Panc1 (cell line): ENCODE data around the gene MANF. TPM values are rescaled to one million over a fixed set of nuclear protein-coding genes. Genes with fewer than 3 reads are reported as not detected.

ENCODE experiments used
- ATAC-seq: fragments of 200-7000 bp; cut with Tn5 transposase; 2 replicates; pipeline ENCODE4 v1.9.1; 2020; ENCODE audit warnings: mild to moderate bottlenecking, moderate library complexity
- BruUV-seq: library from RNA; stranded (reverse); fragments of 400-500 nt; replicated peaks from 2 replicates; lab custom pipeline; 2021; lab: Mats Ljungman, UMichigan
- CTCF ChIA-PET: fragments of 300-600 bp; sonication (Branson Sonifier 250); formaldehyde crosslinking; loops from one replicate; lab custom pipeline; 2022; ENCODE audit warnings: antibody characterized with exemption; lab: Charles Lee
- POLR2A ChIA-PET: fragments of 300-600 bp; sonication (Branson Sonifier 250); formaldehyde crosslinking; loops from one replicate; lab custom pipeline; 2022; ENCODE audit warnings: antibody characterized with exemption; lab: Charles Lee
- DNase-seq: peaks from one replicate; pipeline ENCODE4 v3.0.0-alpha.2; 2010; ENCODE audit warnings: low read depth, low spot score
- H3K27ac ChIP-seq: 2 replicates; pipeline ENCODE4 v1.5.1; 2011; ENCODE audit warnings: mild to moderate bottlenecking, low read length, inconsistent platforms
- H3K27me3 ChIP-seq: fragments of 200-500 bp; sonication (Bioruptor generic); 2 replicates; pipeline ENCODE4 v1.6.0; 2014; ENCODE audit warnings: low read length, inconsistent platforms; ENCODE audit not compliant: control insufficient read depth, insufficient read depth
- H3K36me3 ChIP-seq: fragments of 200-500 bp; sonication (Bioruptor generic); 2 replicates; pipeline ENCODE4 v1.5.1; 2014; ENCODE audit warnings: inconsistent platforms, mild to moderate bottlenecking, low read length, moderate library complexity; ENCODE audit not compliant: control insufficient read depth, insufficient read depth
- H3K4me1 ChIP-seq: 2 replicates; pipeline ENCODE4 v1.5.1; 2011; ENCODE audit warnings: inconsistent platforms, mild to moderate bottlenecking, low read length, moderate library complexity; ENCODE audit not compliant: control insufficient read depth, insufficient read depth
- H3K4me3 ChIP-seq, 2 experiments: 2 replicates each; pipeline ENCODE4 v1.5.1; 2011 to 2012; ENCODE audit warnings: low read depth in 2 of 2, low read length in 2 of 2, mild to moderate bottlenecking in 2 of 2, inconsistent platforms in 1 of 2, moderate library complexity in 1 of 2
- H3K9me3 ChIP-seq: fragments of 200-500 bp; sonication (Bioruptor generic); 2 replicates; pipeline ENCODE4 v1.5.1; 2014; ENCODE audit warnings: low read depth, mild to moderate bottlenecking, inconsistent platforms, low read length, moderate library complexity; ENCODE audit not compliant: control insufficient read depth, insufficient read depth
- CTCF ChIP-seq: fragments of 450-650 bp; IDR thresholded peaks from 2 replicates; pipeline ENCODE4 v1.5.1; 2017; ENCODE audit warnings: mild to moderate bottlenecking
- POLR2AphosphoS5 ChIP-seq: IDR thresholded peaks from 2 replicates; pipeline ENCODE4 v1.6.1; 2012; ENCODE audit warnings: mild to moderate bottlenecking, low read depth, low read length, moderate library complexity
- REST ChIP-seq, 2 experiments: IDR thresholded peaks; 2 replicates each; pipeline ENCODE4 v1.6.1; 2011 to 2012; ENCODE audit warnings: low read depth in 2 of 2, control low read depth in 1 of 2, low read length in 1 of 2, mild to moderate bottlenecking in 1 of 2, moderate library complexity in 1 of 2; ENCODE audit not compliant: insufficient read depth in 1 of 2
- SIN3A ChIP-seq: IDR thresholded peaks from 2 replicates; pipeline ENCODE4 v1.6.1; 2012; ENCODE audit warnings: low read depth, mild to moderate bottlenecking, low read length, moderate library complexity, borderline replicate concordance; ENCODE audit not compliant: insufficient read depth
- TCF7L2 ChIP-seq: IDR thresholded peaks from 2 replicates; pipeline ENCODE4 v1.6.1; 2011; ENCODE audit warnings: mild to moderate bottlenecking, low read depth, low read length, inconsistent platforms
- in situ Hi-C: cut with HindIII; loops from 2 replicates; pipeline ENCODE4 v1.10.0; 2016; ENCODE audit warnings: low sequenced_read_pairs, low pct_unique_long_range_greater_than_20kb
- intact Hi-C: fragments of 100-400 bp; cut with micrococcal nuclease; formaldehyde crosslinking; loops from one replicate; pipeline ENCODE4 v1.10.0; 2022; ENCODE audit not compliant: unreplicated experiment
- total RNA-seq: library from RNA; stranded (reverse); gene quantifications from one replicate; pipeline ENCODE4 v1.2.1, GENCODE V29; 2021; ENCODE audit not compliant: unreplicated experiment

MANF gene
- total RNA-seq, 1 experiment from 2014 or later, result 69.9 TPM

- POLR2A ChIA-PET, result no interaction called here
- DNase-seq (no peak), ATAC-seq (no peak)
- no TSS peak for BruUV-seq
- H3K27me3 ChIP-seq, result no peaks in the 10 kb centered on the region
- H3K4me1 ChIP-seq, result peaks cover 8% of the 10 kb centered on the region
- CTCF ChIA-PET, result no interaction called here
- peaks cover 9% of the 10 kb centered on the region for H3K36me3 ChIP-seq
- H3K27ac ChIP-seq, result no peak overlapping the region
- in situ Hi-C loops (no loop called here), intact Hi-C loops (no loop called here)
- TF ChIP-seq POLR2AphosphoS5 (0 out of 2 replicates have a peak, but pooled peaks have one; percentile 30), TCF7L2 (no peak)
- H3K4me3 ChIP-seq, result no peak overlapping the region
- no peaks in the 10 kb centered on the region for H3K9me3 ChIP-seq
Measured at GRCh38 chr3:51396401-51396800, 11.3 kb downstream of the MANF start.

- no peaks in the 10 kb centered on the region for H3K27me3 ChIP-seq
- BruUV-seq, result no TSS peak
- intact Hi-C loops, result no loop called here
- ChIA-PET POLR2A (interaction anchor here (0.5 to 0.7 kb wide), 2 partner anchors 209 to 292 kb away, joined by 3 read pairs; no protein-coding TSS in a partner anchor), CTCF (interaction anchor here (0.5 kb wide), 1 partner anchor 34 kb away, joined by 3 read pairs; no protein-coding TSS in a partner anchor)
- peaks cover 8% of the 10 kb centered on the region for H3K4me1 ChIP-seq
- H3K4me3 ChIP-seq, result no peak overlapping the region
- peaks cover 9% of the 10 kb centered on the region for H3K36me3 ChIP-seq
- no peak overlapping the region for H3K27ac ChIP-seq
- ATAC-seq, result no peak
- no peaks in the 10 kb centered on the region for H3K9me3 ChIP-seq
- no peak for DNase-seq
- in situ Hi-C loops, result no loop called here
- no peak; the same call in 1 of the 2 replicates for TF ChIP-seq POLR2AphosphoS5
- no peak for TF ChIP-seq CTCF
- TF ChIP-seq REST (IDR thresholded peaks at IDR 0.05; ENCODE audit: insufficient read depth in 1 of 2, low read depth in 2 of 2, low read length in 1 of 2), result no peak
- no peak for TF ChIP-seq SIN3A
- TF ChIP-seq TCF7L2, result no peak
Measured at GRCh38 chr3:51397392-51397791, 12.3 kb downstream of the MANF start.

- in situ Hi-C loops, result no loop called here
Measured at GRCh38 chr3:51398595-51399310, 13.7 kb downstream of the MANF start.

More at GRCh38 chr3:51398595-51399310, 13.7 kb downstream of the MANF start:
- H3K27ac ChIP-seq, result no peak overlapping the region
- no peaks in the 10 kb centered on the region for H3K9me3 ChIP-seq
- intact Hi-C loops, result no loop called here
- ATAC-seq (no peak), DNase-seq (no peak)
- no TSS peak for BruUV-seq
- H3K36me3 ChIP-seq, result peaks cover 9% of the 10 kb centered on the region
- ChIA-PET POLR2A (no interaction called here), CTCF (no interaction called here)
- TF ChIP-seq POLR2AphosphoS5, result no peak
- no peak for TF ChIP-seq REST (IDR thresholded peaks at IDR 0.05; ENCODE audit: insufficient read depth in 1 of 2, low read depth in 2 of 2, low read length in 1 of 2)
- no peak overlapping the region for H3K4me3 ChIP-seq
- no peaks in the 10 kb centered on the region; the same call in 1 of the 2 replicates for H3K4me1 ChIP-seq
- no peaks in the 10 kb centered on the region for H3K27me3 ChIP-seq
